ENCODE results near the gene OPN4.

Gene OPN4

DNA sequence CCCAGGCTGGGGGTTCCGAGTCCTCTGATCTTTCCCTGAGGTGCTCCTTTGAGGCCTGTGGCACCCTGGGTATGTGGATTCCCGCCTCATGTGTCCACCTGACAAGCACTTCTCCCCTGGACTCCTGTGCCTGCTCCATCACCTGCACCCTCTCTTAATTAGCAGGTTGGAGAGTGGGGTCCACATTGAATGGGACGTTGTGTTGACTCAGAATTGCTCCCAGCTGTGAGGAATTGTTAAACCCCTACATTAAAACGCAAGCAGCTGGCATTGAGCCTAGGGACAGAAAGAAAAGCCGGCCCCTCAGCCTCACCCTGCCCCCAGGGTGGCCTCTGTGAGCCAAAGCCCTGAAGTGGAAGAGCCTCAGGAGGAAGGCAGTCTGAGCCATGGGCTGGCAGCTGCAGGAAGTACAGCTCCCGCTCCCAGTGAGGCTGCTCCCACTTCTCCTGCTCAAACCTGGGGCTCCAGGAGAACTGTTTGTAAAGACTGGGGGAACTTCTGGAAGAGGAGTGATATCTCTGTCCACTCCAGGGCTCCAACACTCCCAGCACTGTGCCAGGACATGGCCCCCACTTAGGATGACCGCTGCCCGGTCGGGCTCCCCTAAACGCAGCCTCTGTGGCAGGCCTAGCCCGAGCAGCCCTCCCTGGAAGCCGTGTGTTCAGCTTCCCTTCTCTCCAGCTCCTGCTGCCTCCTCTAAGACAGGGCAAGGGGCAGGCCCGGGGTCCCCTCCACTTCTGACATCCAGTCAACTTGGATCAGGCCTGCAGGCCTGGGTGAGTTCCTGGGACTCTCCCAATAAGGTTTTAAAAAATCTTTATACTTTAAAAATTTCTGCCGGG is 1.8 kb upstream of the OPN4 start:
- Histone ChIP-seq H3K4me1 (ENCODE audit: low read length) (no peaks in the 10 kb centered on the region), H3K9me3 (replicated peaks; ENCODE audit: insufficient read depth, low read length) (no peaks in the 10 kb centered on the region), H3F3A (ENCODE audit: insufficient read depth, low read length) (no peaks in the 10 kb centered on the region), H3K36me3 (replicated peaks; ENCODE audit: insufficient read depth, low read length) (no peaks in the 10 kb centered on the region), H3K4me3 (ENCODE audit: low read length) (no peak overlapping the region), H3K27me3 (replicated peaks; ENCODE audit: insufficient read depth, low read length) (peaks cover 17% of the 10 kb centered on the region), H4K20me1 (ENCODE audit: insufficient read depth, low read length) (no peaks in the 10 kb centered on the region), H3K9ac (ENCODE audit: low read length) (no peak overlapping the region), H3K9me2 (replicated peaks; ENCODE audit: insufficient read depth, low read length) (no peaks in the 10 kb centered on the region), H2AFZ (ENCODE audit: low read length) (no peak overlapping the region), H3K4me2 (ENCODE audit: low read depth, low read length) (no peak overlapping the region), H3K27ac (ENCODE audit: low read length) (no peak overlapping the region), H3K79me2 (ENCODE audit: low read length) (no peaks in the 10 kb centered on the region)
- DNase-seq = no peak
- TF ChIP-seq EZH2 (optimal IDR thresholded peaks at IDR 0.05; ENCODE audit: low read depth, low read length) (no peak), EZH2phosphoT487 (IDR thresholded peaks at IDR 0.05; ENCODE audit: low read length) (no peak)
- TF ChIP-seq, protein P1, sequence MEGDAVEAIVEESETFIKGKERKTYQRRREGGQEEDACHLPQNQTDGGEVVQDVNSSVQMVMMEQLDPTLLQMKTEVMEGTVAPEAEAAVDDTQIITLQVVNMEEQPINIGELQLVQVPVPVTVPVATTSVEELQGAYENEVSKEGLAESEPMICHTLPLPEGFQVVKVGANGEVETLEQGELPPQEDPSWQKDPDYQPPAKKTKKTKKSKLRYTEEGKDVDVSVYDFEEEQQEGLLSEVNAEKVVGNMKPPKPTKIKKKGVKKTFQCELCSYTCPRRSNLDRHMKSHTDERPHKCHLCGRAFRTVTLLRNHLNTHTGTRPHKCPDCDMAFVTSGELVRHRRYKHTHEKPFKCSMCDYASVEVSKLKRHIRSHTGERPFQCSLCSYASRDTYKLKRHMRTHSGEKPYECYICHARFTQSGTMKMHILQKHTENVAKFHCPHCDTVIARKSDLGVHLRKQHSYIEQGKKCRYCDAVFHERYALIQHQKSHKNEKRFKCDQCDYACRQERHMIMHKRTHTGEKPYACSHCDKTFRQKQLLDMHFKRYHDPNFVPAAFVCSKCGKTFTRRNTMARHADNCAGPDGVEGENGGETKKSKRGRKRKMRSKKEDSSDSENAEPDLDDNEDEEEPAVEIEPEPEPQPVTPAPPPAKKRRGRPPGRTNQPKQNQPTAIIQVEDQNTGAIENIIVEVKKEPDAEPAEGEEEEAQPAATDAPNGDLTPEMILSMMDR (IDR thresholded peaks at IDR 0.05; ENCODE audit: low read length) = no peak

DNA sequence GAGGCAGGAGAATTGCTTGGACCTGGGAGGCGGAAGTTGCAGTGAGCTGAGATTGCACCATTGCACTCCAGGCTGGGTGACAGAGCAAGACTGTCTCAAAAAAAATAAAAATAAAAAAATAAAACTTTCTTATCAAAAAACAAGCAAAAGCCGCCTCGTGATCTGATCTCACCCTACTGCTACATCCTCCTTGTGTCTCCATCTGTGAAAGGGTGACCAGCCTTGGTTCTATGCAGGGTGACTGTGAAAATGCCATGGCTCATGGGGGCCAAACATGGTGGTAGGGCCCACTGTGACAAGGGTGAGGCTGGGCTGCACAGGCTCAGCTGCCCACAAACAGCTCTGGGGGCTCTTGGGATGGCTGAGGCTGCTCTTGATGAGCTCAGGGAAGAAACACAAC is 968 bp upstream of the OPN4 start:
- Histone ChIP-seq H3K9me3 (replicated peaks; ENCODE audit: insufficient read depth, low read length) (no peaks in the 10 kb centered on the region), H4K20me1 (ENCODE audit: insufficient read depth, low read length) (no peaks in the 10 kb centered on the region), H3K4me3 (ENCODE audit: low read length) (no peak overlapping the region), H3K4me1 (ENCODE audit: low read length) (no peaks in the 10 kb centered on the region), H3K4me2 (ENCODE audit: low read depth, low read length) (no peak overlapping the region), H3K36me3 (replicated peaks; ENCODE audit: insufficient read depth, low read length) (no peaks in the 10 kb centered on the region), H3K27ac (ENCODE audit: low read length) (no peak overlapping the region), H3F3A (ENCODE audit: insufficient read depth, low read length) (no peaks in the 10 kb centered on the region), H3K79me2 (ENCODE audit: low read length) (no peaks in the 10 kb centered on the region), H3K27me3 (replicated peaks; ENCODE audit: insufficient read depth, low read length) (peaks cover 25% of the 10 kb centered on the region), H3K9ac (ENCODE audit: low read length) (no peak overlapping the region), H3K9me2 (replicated peaks; ENCODE audit: insufficient read depth, low read length) (no peaks in the 10 kb centered on the region), H2AFZ (ENCODE audit: low read length) (no peak overlapping the region)
- TF ChIP-seq EZH2 (optimal IDR thresholded peaks at IDR 0.05; ENCODE audit: low read depth, low read length) (no peak), EZH2phosphoT487 (IDR thresholded peaks at IDR 0.05; ENCODE audit: low read length) (no peak)
- TF ChIP-seq, protein P1 (IDR thresholded peaks at IDR 0.05; ENCODE audit: low read length) = no peak
- DNase-seq = no peak

DNA sequence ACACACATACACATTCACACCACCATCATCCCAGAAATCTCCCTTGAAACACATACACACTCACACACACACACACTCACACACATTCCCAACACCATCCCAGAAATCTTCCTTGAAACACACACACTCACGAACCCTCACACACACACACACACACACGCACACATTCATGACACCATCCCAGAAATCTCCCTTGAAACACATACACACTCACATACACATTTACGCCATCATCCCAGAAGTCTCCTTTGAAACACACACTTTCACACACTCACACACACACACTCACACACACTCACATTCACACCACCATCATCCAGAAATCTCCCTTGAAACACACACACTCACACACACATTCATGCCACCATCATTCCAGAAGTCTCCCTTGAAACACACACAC is 360 bp upstream of the OPN4 start:
- no peak overlapping the region for H3K27ac ChIP-seq (ENCODE audit: low read length)
- DNase-seq = no peak
- H3K36me3 ChIP-seq (replicated peaks; ENCODE audit: insufficient read depth, low read length) = no peaks in the 10 kb centered on the region
- H2AFZ ChIP-seq (ENCODE audit: low read length) = no peak overlapping the region
- H4K20me1 ChIP-seq (ENCODE audit: insufficient read depth, low read length) = no peaks in the 10 kb centered on the region
- H3K4me3 ChIP-seq (ENCODE audit: low read length) = no peak overlapping the region
- no peaks in the 10 kb centered on the region for H3F3A ChIP-seq (ENCODE audit: insufficient read depth, low read length)
- H3K4me2 ChIP-seq (ENCODE audit: low read depth, low read length) = no peak overlapping the region
- H3K9ac ChIP-seq (ENCODE audit: low read length) = no peak overlapping the region
- H3K79me2 ChIP-seq (ENCODE audit: low read length) = no peaks in the 10 kb centered on the region
- no peaks in the 10 kb centered on the region for H3K9me2 ChIP-seq (replicated peaks; ENCODE audit: insufficient read depth, low read length)
- no peaks in the 10 kb centered on the region for H3K4me1 ChIP-seq (ENCODE audit: low read length)
- no peaks in the 10 kb centered on the region for H3K9me3 ChIP-seq (replicated peaks; ENCODE audit: insufficient read depth, low read length)
- H3K27me3 ChIP-seq (replicated peaks; ENCODE audit: insufficient read depth, low read length) = peaks cover 31% of the 10 kb centered on the region
- TF ChIP-seq EZH2phosphoT487 (IDR thresholded peaks at IDR 0.05; ENCODE audit: low read length) = no peak
- no peak for TF ChIP-seq EZH2 (optimal IDR thresholded peaks at IDR 0.05; ENCODE audit: low read depth, low read length)

DNA sequence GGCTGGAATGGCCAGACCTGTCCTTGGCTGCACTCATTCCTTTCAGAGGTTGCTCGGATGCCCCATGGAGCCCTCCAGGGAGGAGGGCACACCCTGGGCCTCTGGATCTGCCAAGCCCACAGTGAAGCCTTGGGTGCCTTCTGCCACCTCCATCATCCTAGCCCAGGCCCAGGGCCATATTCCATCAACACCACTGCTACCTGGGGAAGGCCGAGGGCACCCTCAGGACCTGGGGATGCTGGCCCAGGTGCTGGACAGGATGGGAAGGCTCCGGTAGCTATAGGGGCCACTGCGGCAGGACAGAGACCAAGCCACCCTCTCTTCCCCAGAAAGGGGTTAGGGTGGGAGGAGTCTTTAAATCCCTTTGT is 810 bp downstream of the OPN4 start:
- Histone ChIP-seq H4K20me1 (ENCODE audit: insufficient read depth, low read length) (no peaks in the 10 kb centered on the region), H2AFZ (ENCODE audit: low read length) (no peak overlapping the region), H3K79me2 (ENCODE audit: low read length) (no peaks in the 10 kb centered on the region), H3F3A (ENCODE audit: insufficient read depth, low read length) (no peaks in the 10 kb centered on the region), H3K4me2 (ENCODE audit: low read depth, low read length) (no peak overlapping the region), H3K4me3 (ENCODE audit: low read length) (no peak overlapping the region), H3K27me3 (replicated peaks; ENCODE audit: insufficient read depth, low read length) (peaks cover 36% of the 10 kb centered on the region), H3K9me3 (replicated peaks; ENCODE audit: insufficient read depth, low read length) (no peaks in the 10 kb centered on the region), H3K36me3 (replicated peaks; ENCODE audit: insufficient read depth, low read length) (no peaks in the 10 kb centered on the region), H3K4me1 (ENCODE audit: low read length) (no peaks in the 10 kb centered on the region), H3K9ac (ENCODE audit: low read length) (no peak overlapping the region), H3K9me2 (replicated peaks; ENCODE audit: insufficient read depth, low read length) (no peaks in the 10 kb centered on the region), H3K27ac (ENCODE audit: low read length) (no peak overlapping the region)
- no peak for DNase-seq
- TF ChIP-seq EZH2 (optimal IDR thresholded peaks at IDR 0.05; ENCODE audit: low read depth, low read length) = no peak
- TF ChIP-seq, protein P1 (IDR thresholded peaks at IDR 0.05; ENCODE audit: low read length) = no peak
- no peak for TF ChIP-seq EZH2phosphoT487 (IDR thresholded peaks at IDR 0.05; ENCODE audit: low read length)

Data from MM.1S (cell line).